HepG2 (cell line): ENCODE data around the gene PPIB. TPM values are rescaled to one million over a fixed set of nuclear protein-coding genes. Genes with fewer than 3 reads are reported as not detected.

Source experiments
- AKAP8 ChIP-seq: sonication (generic); formaldehyde crosslinking; IDR thresholded peaks from 2 replicates; pipeline ENCODE4 v1.5.1; 2020; ENCODE audit warnings: mild to moderate bottlenecking, missing genetic modification reagents
- ATM ChIP-seq: fragments of 450-650 bp; IDR thresholded peaks from 2 replicates; pipeline ENCODE4 v1.7.1; 2017; ENCODE audit warnings: mild to moderate bottlenecking, borderline replicate concordance
- CAMTA2 ChIP-seq: sonication (generic); formaldehyde crosslinking; IDR thresholded peaks from 2 replicates; pipeline ENCODE4 v1.4.0; 2020; ENCODE audit warnings: mild to moderate bottlenecking, missing genetic modification reagents, borderline replicate concordance
- FOXA1 ChIP-seq, 2 experiments: fragments of 450-650 bp in 1 of 2; sonication (generic) in 1 of 2; formaldehyde crosslinking in 1 of 2; IDR thresholded peaks; 2 replicates each; pipeline versions ENCODE4 v1.4.0 to v1.6.1; 2016 to 2020; ENCODE audit warnings: missing genetic modification reagents in 1 of 2
- GPBP1L1 ChIP-seq: sonication (generic); formaldehyde crosslinking; IDR thresholded peaks from 2 replicates; pipeline ENCODE4 v1.5.0; 2020; ENCODE audit warnings: mild to moderate bottlenecking, missing genetic modification reagents
- HOXA3 ChIP-seq: sonication (generic); formaldehyde crosslinking; IDR thresholded peaks from 2 replicates; pipeline ENCODE4 v1.5.0; 2020; ENCODE audit warnings: missing genetic modification reagents
- RXRB ChIP-seq: IDR thresholded peaks from 2 replicates; pipeline ENCODE4 v1.6.1; 2016; ENCODE audit warnings: borderline replicate concordance, missing genetic modification reagents, missing compliant biosample characterization
- ZC3H13 ChIP-seq: sonication (generic); formaldehyde crosslinking; IDR thresholded peaks from 2 replicates; pipeline ENCODE4 v1.8.1; 2023; ENCODE audit warnings: mild to moderate bottlenecking, missing genetic modification reagents, moderate library complexity
- polyA plus RNA-seq, 8 experiments: library from polyadenylated mRNA; depleted of rRNA in 3 of 8; stranded (reverse) in 7 of 8; unstranded in 1 of 8; fragments of >200 nt; fragmentation: Illumina TruSeq in 4 of 8; extraction: Trizol in 4 of 8; gene quantifications; 2 replicates each; pipeline versions ENCODE4 v1.2.1 to v1.2.3, GENCODE V29; 2011 to 2016; ENCODE audit warnings: low read depth in 4 of 8, missing spikeins in 1 of 8, mixed read lengths in 1 of 8; ENCODE audit not compliant: insufficient read depth in 1 of 8
- total RNA-seq, 5 experiments: library from RNA; depleted of rRNA; stranded (reverse); fragments of >200 nt; fragmentation: Illumina TruSeq; extraction: Trizol; gene quantifications; 2 replicates each; pipeline ENCODE4 v1.2.3, GENCODE V29; 2016; ENCODE audit warnings: low read depth in 1 of 5
- TF ChIP-seq, protein P1 (sequence below): sonication (generic); formaldehyde crosslinking; IDR thresholded peaks from 2 replicates; pipeline ENCODE4 v1.8.0; 2022; ENCODE audit warnings: mild to moderate bottlenecking, missing genetic modification reagents, moderate library complexity
- TF ChIP-seq, protein P2 (sequence below): IDR thresholded peaks from 2 replicates; pipeline ENCODE4 v1.6.1; 2016

The PPIB gene
- total and polyA plus RNA-seq, 2 of the 13 experiments (the other 11 are each of a cell fraction or from before 2014, with no cell fraction given), result 780 to 882 TPM

DNA sequence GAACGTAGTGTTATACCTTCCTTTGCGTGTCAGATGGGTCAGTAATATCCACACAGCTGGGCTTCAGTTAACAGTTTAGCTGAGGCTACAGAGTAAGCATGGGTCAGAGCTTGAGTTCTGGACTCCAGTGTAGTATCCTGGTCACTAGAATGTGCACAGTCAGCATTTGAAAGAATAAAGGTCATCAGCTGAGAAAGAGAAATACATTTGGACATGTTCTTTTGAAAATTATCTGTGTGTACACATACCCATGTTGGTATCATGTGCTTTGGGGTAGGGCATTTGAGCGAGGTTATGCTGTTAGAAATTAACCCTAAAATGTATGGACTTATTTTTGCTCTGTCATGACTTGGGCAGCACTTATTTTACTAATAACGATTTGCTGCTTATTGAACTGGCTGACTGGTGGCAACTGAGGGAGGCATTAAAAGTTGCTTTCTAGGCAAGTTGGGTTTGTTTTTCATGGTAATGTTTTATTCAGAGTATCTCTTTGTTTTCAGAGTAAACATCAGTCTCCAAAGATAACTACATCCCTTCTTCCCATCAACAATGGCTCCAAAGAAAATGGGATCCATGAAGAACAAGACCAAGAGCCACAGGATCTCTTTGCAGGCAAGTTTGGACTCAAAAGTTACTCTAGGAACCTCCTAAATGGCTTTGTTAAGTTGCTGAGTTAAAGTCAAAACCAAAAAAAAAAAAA lies 50.6 kb downstream of the PPIB start (continued):
- TF ChIP-seq, protein P1, sequence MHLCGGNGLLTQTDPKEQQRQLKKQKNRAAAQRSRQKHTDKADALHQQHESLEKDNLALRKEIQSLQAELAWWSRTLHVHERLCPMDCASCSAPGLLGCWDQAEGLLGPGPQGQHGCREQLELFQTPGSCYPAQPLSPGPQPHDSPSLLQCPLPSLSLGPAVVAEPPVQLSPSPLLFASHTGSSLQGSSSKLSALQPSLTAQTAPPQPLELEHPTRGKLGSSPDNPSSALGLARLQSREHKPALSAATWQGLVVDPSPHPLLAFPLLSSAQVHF (CRISPR knock-in tag), result no peak
- TF ChIP-seq FOXA1 (IDR thresholded peaks at IDR 0.05) (no peak), FOXA1 (CRISPR knock-in tag; IDR thresholded peaks at IDR 0.05) (0 out of 2 replicates have a peak, but pooled peaks have one; percentile 9), AKAP8 (CRISPR knock-in tag) (no peak), CAMTA2 (CRISPR knock-in tag) (no peak), GPBP1L1 (CRISPR knock-in tag) (no peak), RXRB (no peak), ZC3H13 (CRISPR knock-in tag) (no peak), ATM (no peak), HOXA3 (CRISPR knock-in tag) (no peak)
- TF ChIP-seq, protein P2, sequence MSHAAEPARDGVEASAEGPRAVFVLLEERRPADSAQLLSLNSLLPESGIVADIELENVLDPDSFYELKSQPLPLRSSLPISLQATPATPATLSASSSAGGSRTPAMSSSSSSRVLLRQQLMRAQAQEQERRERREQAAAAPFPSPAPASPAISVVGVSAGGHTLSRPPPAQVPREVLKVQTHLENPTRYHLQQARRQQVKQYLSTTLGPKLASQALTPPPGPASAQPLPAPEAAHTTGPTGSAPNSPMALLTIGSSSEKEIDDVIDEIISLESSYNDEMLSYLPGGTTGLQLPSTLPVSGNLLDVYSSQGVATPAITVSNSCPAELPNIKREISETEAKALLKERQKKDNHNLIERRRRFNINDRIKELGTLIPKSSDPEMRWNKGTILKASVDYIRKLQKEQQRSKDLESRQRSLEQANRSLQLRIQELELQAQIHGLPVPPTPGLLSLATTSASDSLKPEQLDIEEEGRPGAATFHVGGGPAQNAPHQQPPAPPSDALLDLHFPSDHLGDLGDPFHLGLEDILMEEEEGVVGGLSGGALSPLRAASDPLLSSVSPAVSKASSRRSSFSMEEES (CRISPR knock-in tag), result 0 out of 2 replicates have a peak, but pooled peaks have one; percentile 32
